Fibroblast of villous mesenchyme (primary cell): ENCODE measurements around the gene DLL3. TPM values are rescaled to one million over a fixed set of nuclear protein-coding genes. Genes with fewer than 3 reads are reported as not detected.

Experiments used
- DNase-seq: peaks from one replicate; pipeline ENCODE4 v3.0.0-alpha.2; 2010; ENCODE audit warnings: low read depth
- H3K4me3 ChIP-seq: 2 replicates; pipeline ENCODE4 v1.5.1; 2011; ENCODE audit warnings: low read depth, mild to moderate bottlenecking, low read length
- CTCF ChIP-seq: IDR thresholded peaks from 2 replicates; pipeline ENCODE4 v1.5.1; 2012; ENCODE audit warnings: low read depth, mild to moderate bottlenecking, low read length; ENCODE audit not compliant: insufficient read depth
- total RNA-seq: library from RNA; depleted of rRNA; stranded (reverse); fragments of >200 nt; gene quantifications from 2 replicates; pipeline ENCODE4 v1.2.3, GENCODE V29; 2012

The DLL3 gene
- total RNA-seq, 1 donor, result 0.43 TPM

- no peak for TF ChIP-seq CTCF
- H3K4me3 ChIP-seq, result no peak overlapping the region
- no peak for DNase-seq
Observed at GRCh38 chr19:39525205-39525604, 26.5 kb downstream of the DLL3 start.

DNA sequence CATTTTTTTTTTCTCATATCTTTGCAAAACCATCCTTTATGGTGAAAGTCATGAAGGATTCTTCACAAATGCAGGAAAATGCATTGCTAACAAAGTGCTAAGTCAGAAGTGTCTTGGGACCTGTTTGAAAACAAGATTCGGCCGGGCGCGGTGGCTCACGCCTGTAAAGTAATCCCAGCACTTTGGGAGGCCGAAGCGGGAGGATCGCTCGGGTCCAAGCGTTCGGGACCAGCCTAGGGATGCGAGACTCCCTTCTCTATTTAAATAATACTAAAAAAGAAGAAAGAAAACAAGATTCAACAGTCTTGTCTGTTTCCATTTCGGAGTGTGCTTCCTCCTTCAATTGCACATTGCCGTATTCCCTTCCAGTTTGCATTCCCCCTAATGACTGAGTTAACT is 33.1 kb downstream of the DLL3 start:
- no peak for TF ChIP-seq CTCF
- peak; percentile 5 for DNase-seq
- H3K4me3 ChIP-seq, result peak overlapping the region; percentile 88

- peak; percentile 96 for TF ChIP-seq CTCF
- DNase-seq, result peak; percentile 95
- peak within 1 kb of the TSS; percentile 88 for H3K4me3 ChIP-seq
Observed at GRCh38 chr19:39532233-39533002, 33.7 kb downstream of the DLL3 start, which contains the start of gene EID2B. EID2B (minus strand) TSS chr19:39532852; CDS start chr19:39532802, 50 bp downstream.

GRCh38 chr19:39533003-39533512 is 34.3 kb downstream of the DLL3 start:
- no peak for TF ChIP-seq CTCF
- no peak for DNase-seq
- H3K4me3 ChIP-seq, result no peak overlapping the region

DNA sequence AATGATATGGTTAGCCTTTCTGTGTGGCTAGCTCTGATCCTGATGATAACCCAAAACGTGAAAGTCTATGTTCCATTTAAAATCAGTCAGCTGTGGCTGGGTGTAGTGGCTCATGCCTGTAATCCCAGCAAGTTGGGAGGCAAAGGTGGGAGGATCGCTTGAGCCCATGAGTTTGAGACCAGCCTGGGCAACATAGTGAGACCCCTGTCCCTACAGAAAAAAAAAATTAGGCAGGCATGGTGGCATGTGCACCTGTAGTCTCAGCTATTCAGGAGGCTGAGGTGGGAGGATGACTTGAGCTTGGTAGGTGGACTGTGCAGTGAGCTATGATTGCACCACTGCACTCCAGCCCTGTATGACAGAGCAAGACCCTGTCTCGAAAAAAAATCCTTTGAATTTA is 35.0 kb downstream of the DLL3 start:
- no peak for TF ChIP-seq CTCF
- H3K4me3 ChIP-seq, result no peak overlapping the region
- no peak for DNase-seq

DNA sequence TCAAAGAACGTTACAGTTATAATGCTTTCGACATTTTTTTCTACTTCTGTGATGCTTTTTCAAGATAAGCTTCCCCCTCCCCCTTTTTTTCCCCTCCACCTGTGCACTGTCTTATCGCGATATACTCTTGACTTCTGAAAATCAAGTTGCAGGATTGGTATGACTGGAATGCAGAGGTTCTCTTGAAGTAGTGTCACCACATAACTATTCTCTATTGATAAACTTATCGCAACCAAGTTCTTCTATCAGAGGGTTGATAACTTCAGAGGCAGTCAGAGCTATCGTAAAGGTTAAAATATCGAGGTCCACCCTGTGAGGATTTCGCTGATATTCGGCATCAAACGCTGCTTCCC is 40.4 kb downstream of the DLL3 start:
- no peak for DNase-seq
- H3K4me3 ChIP-seq, result peak overlapping the region; percentile 85
- TF ChIP-seq CTCF, result no peak
